GM10248 (cell line): Measurements from ENCODE around the gene TAGLN2.

Experiments
- CTCF ChIA-PET: fragments of 300-600 bp; sonication (Branson Sonifier 250); formaldehyde crosslinking; extraction: SDS; loops from one replicate; lab custom pipeline; 2021; ENCODE audit warnings: antibody characterized with exemption; lab: Yijun Ruan, JAX
- POLR2A ChIA-PET: fragments of 350-650 bp; sonication (Branson Sonifier 250); formaldehyde crosslinking; extraction: SDS; loops from one replicate; lab custom pipeline; 2020; ENCODE audit warnings: antibody characterized with exemption; lab: Yijun Ruan, JAX
- DNase-seq: peaks from one replicate; pipeline ENCODE4 v3.0.0; 2012; ENCODE audit errors: extremely low spot score
- TF ChIP-seq, protein P1 (sequence below): IDR thresholded peaks from 2 replicates; pipeline ENCODE4 v1.5.1; 2012; ENCODE audit warnings: mild to moderate bottlenecking, low read depth; ENCODE audit errors: extremely low read depth, missing control alignments, control extremely low read depth

Gene TAGLN2

DNA sequence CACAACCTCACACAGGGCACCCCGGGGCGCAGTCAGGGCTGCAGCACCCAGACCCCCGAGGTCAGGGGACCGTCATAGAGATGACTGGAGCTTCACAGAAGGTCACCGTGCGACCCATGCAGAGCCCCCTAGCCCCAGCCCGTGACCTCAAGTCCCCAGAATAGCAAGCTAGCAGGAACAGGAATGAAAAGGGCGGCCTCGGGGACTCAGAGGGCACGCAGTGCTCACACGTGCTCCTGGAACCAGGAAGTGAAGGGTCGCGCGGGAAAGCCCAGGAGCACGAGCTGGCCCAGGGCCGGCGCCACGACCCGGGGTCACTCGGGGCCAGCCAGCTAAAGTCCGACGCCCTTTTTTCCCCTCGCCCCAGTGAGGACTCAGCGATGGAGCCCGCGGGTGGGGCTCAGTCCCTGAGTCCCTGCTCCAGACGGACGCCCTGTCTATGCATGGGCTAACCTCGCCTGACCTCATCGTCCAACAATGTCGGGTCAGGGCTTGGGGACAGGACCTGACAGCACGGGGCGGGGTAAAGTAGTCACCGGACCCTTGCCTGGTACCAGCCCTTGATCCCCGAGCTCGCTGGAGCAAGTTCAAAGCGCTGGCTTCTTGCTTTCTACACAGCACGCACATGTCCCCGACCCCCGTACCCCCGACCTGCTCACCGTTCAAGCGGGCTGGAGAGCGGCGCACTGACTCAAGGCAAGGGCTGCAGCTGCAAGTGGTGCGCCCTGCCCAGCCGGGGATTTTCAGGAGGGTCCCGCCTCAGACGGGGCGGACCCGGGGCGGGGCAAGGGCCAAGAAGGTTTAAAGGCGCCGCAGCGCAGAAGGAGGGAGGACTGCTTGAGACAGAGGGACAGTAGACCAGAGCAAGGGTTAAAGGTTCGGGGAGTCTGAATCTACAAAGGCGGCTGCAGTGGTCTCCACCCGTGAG is at the start of gene TAGLN2:
Gene TAGLN2 (minus strand): TSS at position 717 of the 928 bp plus-strand sequence. CDS start 4,998 bp downstream, outside the sequence.
- ChIA-PET POLR2A (interaction anchor here (0.6 to 1.4 kb wide), 10 partner anchors 9 to 98 kb away, joined by 3 to 6 read pairs (median 3); no protein-coding TSS in a partner anchor), CTCF (interaction anchor here (0.8 to 5.3 kb wide), 11 partner anchors 10 to 135 kb away, joined by 3 to 50 read pairs (median 5); no protein-coding TSS in a partner anchor)
- TF ChIP-seq, protein P1, sequence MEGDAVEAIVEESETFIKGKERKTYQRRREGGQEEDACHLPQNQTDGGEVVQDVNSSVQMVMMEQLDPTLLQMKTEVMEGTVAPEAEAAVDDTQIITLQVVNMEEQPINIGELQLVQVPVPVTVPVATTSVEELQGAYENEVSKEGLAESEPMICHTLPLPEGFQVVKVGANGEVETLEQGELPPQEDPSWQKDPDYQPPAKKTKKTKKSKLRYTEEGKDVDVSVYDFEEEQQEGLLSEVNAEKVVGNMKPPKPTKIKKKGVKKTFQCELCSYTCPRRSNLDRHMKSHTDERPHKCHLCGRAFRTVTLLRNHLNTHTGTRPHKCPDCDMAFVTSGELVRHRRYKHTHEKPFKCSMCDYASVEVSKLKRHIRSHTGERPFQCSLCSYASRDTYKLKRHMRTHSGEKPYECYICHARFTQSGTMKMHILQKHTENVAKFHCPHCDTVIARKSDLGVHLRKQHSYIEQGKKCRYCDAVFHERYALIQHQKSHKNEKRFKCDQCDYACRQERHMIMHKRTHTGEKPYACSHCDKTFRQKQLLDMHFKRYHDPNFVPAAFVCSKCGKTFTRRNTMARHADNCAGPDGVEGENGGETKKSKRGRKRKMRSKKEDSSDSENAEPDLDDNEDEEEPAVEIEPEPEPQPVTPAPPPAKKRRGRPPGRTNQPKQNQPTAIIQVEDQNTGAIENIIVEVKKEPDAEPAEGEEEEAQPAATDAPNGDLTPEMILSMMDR = no peak
- peak; percentile 91 for DNase-seq

DNA sequence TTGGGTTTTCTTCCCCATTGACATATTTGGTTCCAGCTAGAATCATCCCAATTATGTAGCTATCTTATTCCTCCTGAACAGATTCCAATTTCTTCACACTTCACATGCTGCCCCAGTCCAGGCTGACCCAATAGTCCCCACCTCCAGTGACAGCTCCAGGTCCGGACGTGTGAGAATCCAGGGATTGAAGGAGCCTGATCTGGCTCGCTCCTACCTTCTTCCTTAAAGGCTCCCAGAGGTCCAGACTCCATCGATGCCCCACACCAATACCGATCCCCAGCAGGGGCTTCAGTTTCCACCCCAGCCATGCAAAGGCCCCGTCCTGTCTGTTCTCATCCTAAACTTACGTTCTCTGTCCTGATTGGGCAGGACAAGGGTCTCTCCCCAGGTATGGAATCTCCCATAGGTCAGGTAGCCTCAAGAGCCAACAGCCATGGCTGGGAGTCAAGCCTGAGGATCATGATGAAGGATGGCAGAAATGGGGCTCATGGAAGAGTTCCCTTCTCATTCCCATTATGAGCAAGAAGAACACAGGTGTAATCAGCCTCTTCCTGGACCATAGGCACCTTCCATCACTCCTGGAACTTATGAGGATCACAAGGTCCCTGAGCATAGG is 49.2 kb upstream of the TAGLN2 start:
- TF ChIP-seq, protein P1 = no peak
- no peak for DNase-seq
- POLR2A ChIA-PET = no interaction called here
- CTCF ChIA-PET = interaction anchor here (0.7 kb wide), 1 partner anchor 112 kb away, joined by 3 read pairs; no protein-coding TSS in a partner anchor

DNA sequence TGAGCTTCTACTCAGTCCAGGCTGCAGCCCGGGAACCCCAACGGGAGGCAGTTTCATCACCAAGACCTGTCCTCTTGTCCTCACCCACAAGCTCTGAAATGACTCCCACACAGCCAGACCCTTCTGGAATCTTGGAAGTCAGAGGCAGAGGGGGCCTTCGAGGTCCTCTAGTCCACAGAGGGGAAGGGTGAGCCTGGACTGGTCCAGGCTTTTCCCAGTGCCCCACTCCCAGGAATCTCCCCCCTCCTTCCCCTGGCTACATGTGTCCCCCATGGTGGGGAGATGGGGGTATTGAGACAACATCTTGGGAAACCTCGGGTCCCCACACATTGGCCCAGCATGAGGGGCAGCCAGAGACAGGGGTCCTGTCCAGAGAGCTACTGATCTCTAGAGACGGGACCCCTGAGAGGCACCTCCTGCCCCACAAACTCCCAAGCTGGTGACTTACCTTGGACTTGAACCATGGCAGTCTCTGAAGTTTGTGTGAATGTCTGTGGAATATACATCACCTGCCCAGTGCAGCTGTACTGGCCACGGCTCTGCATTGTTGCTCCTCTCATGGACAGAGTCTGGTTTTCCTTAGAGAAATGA is 48.1 kb upstream of the TAGLN2 start:
- ChIA-PET CTCF (interaction anchor here (2.3 to 4.4 kb wide), 2 partner anchors 33 to 184 kb away, joined by 7 to 25 read pairs; no protein-coding TSS in a partner anchor), POLR2A (no interaction called here)
- DNase-seq = no peak
- TF ChIP-seq, protein P1 = no peak

DNA sequence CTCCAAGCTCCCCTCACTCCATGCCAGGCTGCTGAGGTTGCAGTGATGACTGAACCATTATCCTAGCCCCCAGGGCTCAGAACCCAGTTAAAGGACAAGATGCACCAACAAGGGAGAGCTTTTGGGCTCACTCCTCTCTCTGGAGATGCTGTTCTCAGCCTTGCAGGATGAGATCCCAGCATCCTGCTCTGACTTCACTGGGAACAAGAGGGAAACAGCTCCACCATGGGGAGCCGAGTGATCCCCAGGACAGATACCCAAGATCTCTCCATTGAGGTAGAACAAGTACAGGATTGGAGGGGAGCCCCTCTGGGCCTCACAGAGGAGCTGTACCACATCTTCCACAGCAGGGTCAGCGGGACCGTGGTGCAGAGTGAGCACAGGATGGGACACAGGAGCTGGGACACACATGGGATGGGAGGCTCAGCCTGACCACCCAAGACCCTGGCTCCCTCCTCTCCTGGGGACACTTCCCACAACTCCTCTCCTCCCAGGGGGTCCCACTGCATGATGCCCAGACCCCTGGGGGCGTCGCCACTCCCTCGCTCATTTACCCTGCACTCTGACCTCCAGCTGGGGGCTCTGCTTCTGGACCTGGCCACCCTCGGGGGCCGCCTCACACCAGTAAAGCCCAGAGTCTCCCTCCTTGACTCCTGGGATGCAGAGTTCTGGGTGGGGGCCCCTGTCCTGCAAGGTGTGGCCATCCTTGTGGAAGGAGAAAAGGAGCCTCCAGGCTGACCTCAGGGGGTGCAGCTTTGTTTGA is 47.3 kb upstream of the TAGLN2 start:
- no peak for DNase-seq
- POLR2A ChIA-PET = interaction anchor here (0.9 kb wide), 1 partner anchor 51 kb away, joined by 3 read pairs; no protein-coding TSS in a partner anchor
- TF ChIP-seq, protein P1 = no peak
- CTCF ChIA-PET = interaction anchor here (0.8 to 4.4 kb wide), 3 partner anchors 34 to 183 kb away, joined by 3 to 25 read pairs (median 7); no protein-coding TSS in a partner anchor

DNA sequence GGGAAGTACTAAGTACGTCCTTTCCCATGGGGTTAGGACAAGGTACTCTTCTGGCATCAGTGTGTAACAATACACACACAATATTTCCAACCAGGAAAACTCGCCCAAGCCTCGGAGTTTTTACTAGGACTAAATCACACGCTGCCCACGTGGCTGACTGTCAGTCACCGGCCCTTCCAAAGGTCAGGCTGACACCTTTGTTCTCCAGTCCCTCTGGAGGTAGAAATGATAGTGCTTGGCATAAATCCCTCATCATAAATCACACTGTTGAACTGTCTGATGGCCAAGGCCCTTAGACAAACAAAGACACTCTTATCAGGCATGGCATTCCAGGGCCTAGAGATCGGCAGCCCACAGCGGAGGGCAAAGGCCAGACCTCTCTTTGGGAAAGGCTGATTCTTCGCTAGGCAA is 45.6 kb upstream of the TAGLN2 start:
- TF ChIP-seq, protein P1 = no peak
- CTCF ChIA-PET = interaction anchor here (4.4 kb wide), 1 partner anchor 36 kb away, joined by 25 read pairs; no protein-coding TSS in a partner anchor
- POLR2A ChIA-PET = no interaction called here
- no peak for DNase-seq

DNA sequence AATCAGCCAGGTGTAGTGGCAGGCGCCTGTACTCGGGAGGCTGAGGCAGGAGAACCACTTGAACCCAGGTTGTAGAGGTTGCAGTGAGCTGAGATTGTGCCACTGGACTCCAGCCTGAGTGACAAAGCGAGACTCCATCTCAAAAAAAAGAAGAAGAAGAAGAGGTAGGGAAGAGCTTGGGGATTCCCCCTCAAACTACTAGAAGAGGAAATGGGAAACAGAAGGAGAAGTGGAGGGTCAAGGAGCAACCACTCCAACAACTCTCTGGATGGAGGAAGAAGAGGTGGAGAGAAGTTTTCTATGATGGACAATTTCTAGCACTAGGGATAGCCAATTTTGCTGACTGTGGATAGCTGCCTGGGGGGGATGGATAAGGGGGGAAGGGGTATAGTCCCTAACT is 43.6 kb upstream of the TAGLN2 start:
- ChIA-PET CTCF (no interaction called here), POLR2A (no interaction called here)
- TF ChIP-seq, protein P1 = no peak
- no peak for DNase-seq
